Breast epithelium (tissue), 4 donors: ENCODE measurements around the gene CRHR2. TPM values are rescaled to one million over a fixed set of nuclear protein-coding genes. Genes with fewer than 3 reads are reported as not detected.

Experiments used
- DNase-seq, 2 donors: peaks; one replicate each; pipeline ENCODE4 v3.0.0-alpha.2; 2019; ENCODE audit warnings: low spot score in 2 of 2
- H3K27ac ChIP-seq, 2 donors: fragments of 200-600 bp; sonication (generic) in 1 of 2; one replicate each; pipeline ENCODE4 v1.5.1; 2016 to 2019; ENCODE audit warnings: mild to moderate bottlenecking in 1 of 2
- H3K27me3 ChIP-seq, 2 donors: fragments of 200-600 bp; sonication (generic) in 1 of 2; one replicate each; pipeline versions ENCODE4 v1.5.1 to v1.6.0; 2017 to 2019; ENCODE audit warnings: control low read depth in 1 of 2, mild to moderate bottlenecking in 1 of 2
- H3K36me3 ChIP-seq: fragments of 200-600 bp; one replicate; pipeline ENCODE4 v1.5.1; 2019
- H3K4me1 ChIP-seq, 2 donors: fragments of 200-600 bp; sonication (generic); one replicate each; pipeline ENCODE4 v1.5.1; 2016 to 2019; ENCODE audit warnings: control low read depth in 1 of 2
- H3K4me3 ChIP-seq, 3 donors: fragments of 200-600 bp; sonication (generic); 1 replicate in 2 of 3; 2 replicates in 1 of 3; pipeline ENCODE4 v1.5.1; 2016 to 2019; ENCODE audit warnings: mild to moderate bottlenecking in 3 of 3, moderate library complexity in 2 of 3
- H3K9me3 ChIP-seq, 2 donors: fragments of 200-600 bp; sonication (generic) in 1 of 2; one replicate each; pipeline ENCODE4 v1.5.1; 2016 to 2019; ENCODE audit warnings: control low read depth in 1 of 2
- CTCF ChIP-seq, 3 donors: fragments of 450-650 bp; IDR thresholded peaks; one replicate each; pipeline ENCODE4 v1.5.1; 2016 to 2017; ENCODE audit warnings: antibody characterized with exemption in 3 of 3, mild to moderate bottlenecking in 3 of 3, moderate library complexity in 3 of 3
- POLR2A ChIP-seq: fragments of 450-650 bp; IDR thresholded peaks from one replicate; pipeline ENCODE4 v1.6.1; 2016; ENCODE audit warnings: antibody characterized with exemption, mild to moderate bottlenecking, moderate library complexity
- POLR2AphosphoS5 ChIP-seq, 3 donors: sonication (generic); formaldehyde crosslinking; IDR thresholded peaks; one replicate each; pipeline ENCODE4 v1.6.1; 2017; ENCODE audit warnings: antibody characterized with exemption in 3 of 3
- intact Hi-C: fragments of 100-400 bp; cut with DNase I; formaldehyde crosslinking; loops from one replicate; pipeline ENCODE4 v1.15.1; 2023; ENCODE audit warnings: low total_unique reads
- total RNA-seq, 3 donors: library from RNA; depleted of rRNA; stranded (reverse); fragments of >200 nt; gene quantifications; one replicate each; pipeline ENCODE4 v1.1.0, GENCODE V29; 2016

Gene CRHR2
- total RNA-seq, 3 donors from 2014 or later = under 0.01 to 0.16 (median 0.15) TPM

GRCh38 chr7:30634634-30635201 is 47.5 kb downstream of the CRHR2 start:
- H3K9me3 ChIP-seq = no peaks in the 10 kb centered on the region
- no peak overlapping the region for H3K4me3 ChIP-seq
- H3K36me3 ChIP-seq = peaks cover 22% of the 10 kb centered on the region
- H3K27me3 ChIP-seq = no peaks in the 10 kb centered on the region
- H3K27ac ChIP-seq = no peak overlapping the region
- intact Hi-C loops = no loop called here
- no peak for DNase-seq
- no peak for TF ChIP-seq CTCF (IDR thresholded peaks at IDR 0.05)
- TF ChIP-seq POLR2A = no peak
- no peak for TF ChIP-seq POLR2AphosphoS5 (IDR thresholded peaks at IDR 0.05)
- H3K4me1 ChIP-seq = no peaks in the 10 kb centered on the region

- TF ChIP-seq POLR2A = no peak
- no peak for TF ChIP-seq POLR2AphosphoS5 (IDR thresholded peaks at IDR 0.05)
- no peak for TF ChIP-seq CTCF (IDR thresholded peaks at IDR 0.05)
- Histone ChIP-seq H3K9me3 (no peaks in the 10 kb centered on the region), H3K27me3 (no peaks in the 10 kb centered on the region), H3K4me3 (no peak overlapping the region), H3K27ac (no peak overlapping the region), H3K4me1 (no peaks in the 10 kb centered on the region), H3K36me3 (peaks cover 22% of the 10 kb centered on the region)
- intact Hi-C loops = no loop called here
- DNase-seq = no peak
Measured at GRCh38 chr7:30634193-30634626, 48.0 kb downstream of the CRHR2 start.

- H3K36me3 ChIP-seq = peaks cover 28% of the 10 kb centered on the region
- no peaks in the 10 kb centered on the region for H3K9me3 ChIP-seq
- no peak overlapping the region for H3K4me3 ChIP-seq
- intact Hi-C loops = no loop called here
- no peaks in the 10 kb centered on the region for H3K4me1 ChIP-seq
- no peak overlapping the region for H3K27ac ChIP-seq
- H3K27me3 ChIP-seq = no peaks in the 10 kb centered on the region
- TF ChIP-seq POLR2A (no peak), CTCF (IDR thresholded peaks at IDR 0.05) (no peak), POLR2AphosphoS5 (IDR thresholded peaks at IDR 0.05) (no peak)
- DNase-seq = no peak
Measured at GRCh38 chr7:30633223-30633622, 49.0 kb downstream of the CRHR2 start.

- H3K27me3 ChIP-seq = no peaks in the 10 kb centered on the region
- no peak overlapping the region for H3K4me3 ChIP-seq
- H3K36me3 ChIP-seq = peaks cover 28% of the 10 kb centered on the region
- DNase-seq = no peak
- no peak overlapping the region for H3K27ac ChIP-seq
- no peak for TF ChIP-seq CTCF (IDR thresholded peaks at IDR 0.05)
- TF ChIP-seq POLR2A = no peak
- TF ChIP-seq POLR2AphosphoS5 (IDR thresholded peaks at IDR 0.05) = no peak
- intact Hi-C loops = no loop called here
- H3K9me3 ChIP-seq = no peaks in the 10 kb centered on the region
- no peaks in the 10 kb centered on the region for H3K4me1 ChIP-seq
Measured at GRCh38 chr7:30630986-30631385, 51.3 kb downstream of the CRHR2 start.

- TF ChIP-seq POLR2A (no peak), POLR2AphosphoS5 (IDR thresholded peaks at IDR 0.05) (no peak)
- no peaks in the 10 kb centered on the region for H3K9me3 ChIP-seq
- no peak overlapping the region for H3K27ac ChIP-seq
- no peaks in the 10 kb centered on the region for H3K4me1 ChIP-seq
- DNase-seq = no peak
- H3K36me3 ChIP-seq = peaks cover 8% of the 10 kb centered on the region
- no peak overlapping the region for H3K4me3 ChIP-seq
- intact Hi-C loops = no loop called here
- H3K27me3 ChIP-seq = no peaks in the 10 kb centered on the region
Measured at GRCh38 chr7:30627026-30627425, 55.2 kb downstream of the CRHR2 start.

GRCh38 chr7:30625283-30625682 is 57.0 kb downstream of the CRHR2 start:
- H3K9me3 ChIP-seq = no peaks in the 10 kb centered on the region
- no peaks in the 10 kb centered on the region for H3K27me3 ChIP-seq
- H3K27ac ChIP-seq = no peak overlapping the region
- H3K36me3 ChIP-seq = peaks cover 6% of the 10 kb centered on the region
- no peaks in the 10 kb centered on the region for H3K4me1 ChIP-seq
- no peak overlapping the region for H3K4me3 ChIP-seq
- intact Hi-C loops = no loop called here
- TF ChIP-seq CTCF (IDR thresholded peaks at IDR 0.05) = no peak
- TF ChIP-seq POLR2A = no peak
- TF ChIP-seq POLR2AphosphoS5 (IDR thresholded peaks at IDR 0.05) = no peak
- no peak for DNase-seq
